ENCODE data around the gene NKAIN2.

- TF ChIP-seq JUND (IDR thresholded peaks at IDR 0.05) (no peak), IRF3 (IDR thresholded peaks at IDR 0.05; ENCODE audit: low read depth, low read length) (no peak), NFIC (IDR thresholded peaks at IDR 0.05; ENCODE audit: borderline replicate concordance) (no peak), CTCF (IDR thresholded peaks at IDR 0.05) (no peak), POLR2AphosphoS5 (IDR thresholded peaks at IDR 0.05; ENCODE audit: low read depth, low read length) (no peak), NRF1 (IDR thresholded peaks at IDR 0.05; ENCODE audit: low read depth, low read length) (no peak), MAX (IDR thresholded peaks at IDR 0.05; ENCODE audit: low read depth) (no peak), RAD21 (IDR thresholded peaks at IDR 0.05; ENCODE audit: low read length) (no peak), MXI1 (IDR thresholded peaks at IDR 0.05; ENCODE audit: low read depth, low read length) (no peak), EP300 (IDR thresholded peaks at IDR 0.05; ENCODE audit: borderline replicate concordance in 1 of 2, low read depth in 1 of 2, low read length in 1 of 2) (no peak)
- TF ChIP-seq, protein P1, sequence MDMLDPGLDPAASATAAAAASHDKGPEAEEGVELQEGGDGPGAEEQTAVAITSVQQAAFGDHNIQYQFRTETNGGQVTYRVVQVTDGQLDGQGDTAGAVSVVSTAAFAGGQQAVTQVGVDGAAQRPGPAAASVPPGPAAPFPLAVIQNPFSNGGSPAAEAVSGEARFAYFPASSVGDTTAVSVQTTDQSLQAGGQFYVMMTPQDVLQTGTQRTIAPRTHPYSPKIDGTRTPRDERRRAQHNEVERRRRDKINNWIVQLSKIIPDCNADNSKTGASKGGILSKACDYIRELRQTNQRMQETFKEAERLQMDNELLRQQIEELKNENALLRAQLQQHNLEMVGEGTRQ (IDR thresholded peaks at IDR 0.05; ENCODE audit: borderline replicate concordance, low read depth, low read length) = no peak
Measured at GRCh38 chr6:123908797-123909196, 105.1 kb downstream of the NKAIN2 start.

All from SK-N-SH (cell line).